AG04450 (cell line): Measurements from ENCODE around the gene EIF2B2. TPM values are rescaled to one million over a fixed set of nuclear protein-coding genes. Genes with fewer than 3 reads are reported as not detected.

ENCODE experiments used
- polyA plus RNA-seq: library from polyadenylated mRNA; depleted of rRNA; stranded (reverse); fragments of >200 nt; gene quantifications from 2 replicates; pipeline ENCODE4 v1.2.3, GENCODE V29; 2011; rRNA removed
- small RNA-seq: library from RNA; depleted of rRNA; stranded (forward); fragments of <200 nt; gene quantifications from one replicate; pipeline ENCODE3, GENCODE V24; 2012; ENCODE audit warnings: low read depth; ENCODE audit not compliant: insufficient read length

The EIF2B2 gene
- polyA plus RNA-seq, 1 experiment: 82.5 TPM

Small RNA genes within 50 kb of the gene (small RNA-seq; reads per million reads assigned to genes)
- not detected for gene RNU6-689P

Other genes starting within 250 kb of the EIF2B2 start
- gene YLPM1, start 239.6 kb upstream of the EIF2B2 start, polyA plus RNA-seq: 15.3 and 17.6 TPM in 2 replicates
- gene PROX2, start 126.8 kb upstream of the EIF2B2 start, polyA plus RNA-seq: not detected in 2 replicates
- 148 and 150 TPM in 2 replicates for gene DLST, start 121.0 kb upstream of the EIF2B2 start, polyA plus RNA-seq
- 0.37 and 0.64 TPM in 2 replicates for gene RPS6KL1, start 79.7 kb upstream of the EIF2B2 start, polyA plus RNA-seq
- gene PGF, start 47.3 kb upstream of the EIF2B2 start, polyA plus RNA-seq: 0.55 and 0.63 TPM in 2 replicates
- 14.0 and 16.2 TPM in 2 replicates for gene MLH3, start 48.5 kb downstream of the EIF2B2 start, polyA plus RNA-seq
- gene ACYP1, start 61.1 kb downstream of the EIF2B2 start, polyA plus RNA-seq: 14.3 and 18.4 TPM in 2 replicates
- 0.45 and 0.73 TPM in 2 replicates for gene ZC2HC1C, start 66.7 kb downstream of the EIF2B2 start, polyA plus RNA-seq
- 72.4 and 82.3 TPM in 2 replicates for gene NEK9, start 124.1 kb downstream of the EIF2B2 start, polyA plus RNA-seq
- gene TMED10, start 173.7 kb downstream of the EIF2B2 start, polyA plus RNA-seq: 406 and 414 TPM in 2 replicates